ENCODE data around the gene ZFYVE28.
"Not testable (repeated sequence)": the region's sequence is repeated elsewhere in the genome, so short reads cannot be mapped to it uniquely, and the experiment has no call there.

The ZFYVE28 gene

GRCh38 chr4:2417765-2418649, at the start of gene ZFYVE28:
Gene ZFYVE28, minus strand, starts transcription at chr4:2418645. Its CDS starts 322 bp downstream, at chr4:2418323.
- no peak for DNase-seq

- DNase-seq: not testable (repeated sequence)
Measured at GRCh38 chr4:2465544-2465943, 47.1 kb upstream of the ZFYVE28 start.

- DNase-seq: no peak
Measured at GRCh38 chr4:2465032-2465431, 46.6 kb upstream of the ZFYVE28 start.

- DNase-seq: no peak
Measured at GRCh38 chr4:2462992-2463762, 44.7 kb upstream of the ZFYVE28 start.

- peak; percentile 48 for DNase-seq
Measured at GRCh38 chr4:2462218-2462991, 44.0 kb upstream of the ZFYVE28 start.

- DNase-seq: no peak
Measured at GRCh38 chr4:2461246-2461960, 43.0 kb upstream of the ZFYVE28 start.

GRCh38 chr4:2459589-2460349, 41.3 kb upstream of the ZFYVE28 start:
- no peak for DNase-seq

- DNase-seq: no peak
Measured at GRCh38 chr4:2458546-2459491, 40.4 kb upstream of the ZFYVE28 start.

GRCh38 chr4:2457481-2458295, 39.2 kb upstream of the ZFYVE28 start:
- DNase-seq: no peak

GRCh38 chr4:2451821-2452785, 33.7 kb upstream of the ZFYVE28 start:
- DNase-seq: no peak

GRCh38 chr4:2451036-2451520, 32.6 kb upstream of the ZFYVE28 start:
- no peak for DNase-seq

- no peak for DNase-seq
Measured at GRCh38 chr4:2450394-2451035, 32.1 kb upstream of the ZFYVE28 start.

GRCh38 chr4:2449511-2450392, 31.3 kb upstream of the ZFYVE28 start:
- DNase-seq: no peak

GRCh38 chr4:2449051-2449450, 30.6 kb upstream of the ZFYVE28 start:
- DNase-seq: no peak

GRCh38 chr4:2448589-2448988, 30.1 kb upstream of the ZFYVE28 start:
- DNase-seq: no peak
